ENCODE results near the gene SLC23A2.

The SLC23A2 gene

GRCh38 chr20:4836473-4836872 lies 164.8 kb downstream of the SLC23A2 start:
- DNase-seq, result no peak

- DNase-seq, result no peak
These were observed 165.8 kb downstream of the SLC23A2 start for GRCh38 chr20:4835244-4836177.

GRCh38 chr20:4833074-4833728 lies 168.1 kb downstream of the SLC23A2 start:
- no peak for DNase-seq

- no peak for DNase-seq
These were observed 168.8 kb downstream of the SLC23A2 start for GRCh38 chr20:4832469-4832868.

- DNase-seq, result no peak
These were observed 170.6 kb downstream of the SLC23A2 start for GRCh38 chr20:4830696-4831095.

GRCh38 chr20:4830259-4830658 lies 171.1 kb downstream of the SLC23A2 start:
- no peak for DNase-seq

- no peak for DNase-seq
These were observed 171.6 kb downstream of the SLC23A2 start for GRCh38 chr20:4829514-4830215.

GRCh38 chr20:4828830-4829513 lies 172.3 kb downstream of the SLC23A2 start:
- DNase-seq, result no peak

- DNase-seq, result no peak
These were observed 179.7 kb downstream of the SLC23A2 start for GRCh38 chr20:4821590-4821989.

- DNase-seq, result no peak
These were observed 180.3 kb downstream of the SLC23A2 start for GRCh38 chr20:4820806-4821518.

- no peak for DNase-seq
These were observed 181.4 kb downstream of the SLC23A2 start for GRCh38 chr20:4819901-4820300.

GRCh38 chr20:4817230-4817671 lies 184.1 kb downstream of the SLC23A2 start:
- no peak for DNase-seq

GRCh38 chr20:4815628-4816027 lies 185.7 kb downstream of the SLC23A2 start:
- DNase-seq, result no peak

GRCh38 chr20:4814696-4815252 lies 186.5 kb downstream of the SLC23A2 start:
- no peak for DNase-seq

GRCh38 chr20:4813863-4814695 lies 187.2 kb downstream of the SLC23A2 start:
- DNase-seq, result no peak

GRCh38 chr20:4813076-4813862 lies 188.0 kb downstream of the SLC23A2 start:
- no peak for DNase-seq

- DNase-seq, result no peak
These were observed 188.7 kb downstream of the SLC23A2 start for GRCh38 chr20:4812641-4813075.

GRCh38 chr20:4812216-4812615 lies 189.1 kb downstream of the SLC23A2 start:
- DNase-seq, result no peak

- no peak for DNase-seq
These were observed 189.6 kb downstream of the SLC23A2 start for GRCh38 chr20:4811661-4812181.

- DNase-seq, result no peak
These were observed 190.1 kb downstream of the SLC23A2 start for GRCh38 chr20:4811257-4811656.
